Mucosa of rectum (tissue), 2 donors: ENCODE results near the gene NHLRC2.

ENCODE experiments used
- H3K27ac ChIP-seq, 2 donors: one replicate each; pipeline ENCODE4 v1.7.0; 2013; ENCODE audit warnings: inconsistent platforms in 2 of 2, low read depth in 2 of 2, low read length in 2 of 2
- H3K27me3 ChIP-seq, 2 donors: one replicate each; pipeline ENCODE4 v1.7.0; 2013; ENCODE audit warnings: low read length in 2 of 2; ENCODE audit not compliant: control insufficient read depth in 2 of 2, insufficient read depth in 2 of 2
- H3K36me3 ChIP-seq, 2 donors: one replicate each; pipeline ENCODE4 v1.7.0; 2013; ENCODE audit warnings: low read length in 2 of 2; ENCODE audit not compliant: control insufficient read depth in 2 of 2, insufficient read depth in 2 of 2
- H3K4me1 ChIP-seq, 2 donors: one replicate each; pipeline ENCODE4 v1.7.0; 2013; ENCODE audit warnings: low read length in 2 of 2, mild to moderate bottlenecking in 1 of 2; ENCODE audit not compliant: control insufficient read depth in 2 of 2, insufficient read depth in 2 of 2
- H3K4me3 ChIP-seq, 2 donors: one replicate each; pipeline ENCODE4 v1.7.0; 2013; ENCODE audit warnings: low read length in 2 of 2
- H3K9ac ChIP-seq, 2 donors: one replicate each; pipeline ENCODE4 v1.7.0; 2013; ENCODE audit warnings: low read length in 2 of 2, low read depth in 1 of 2, mild to moderate bottlenecking in 1 of 2
- H3K9me3 ChIP-seq, 2 donors: one replicate each; pipeline ENCODE4 v1.7.0; 2013; ENCODE audit warnings: low read length in 2 of 2; ENCODE audit not compliant: control insufficient read depth in 2 of 2
- donor health status: healthy.
- donor health status: Normal muscosa, but diverticular disease.

The NHLRC2 gene

DNA sequence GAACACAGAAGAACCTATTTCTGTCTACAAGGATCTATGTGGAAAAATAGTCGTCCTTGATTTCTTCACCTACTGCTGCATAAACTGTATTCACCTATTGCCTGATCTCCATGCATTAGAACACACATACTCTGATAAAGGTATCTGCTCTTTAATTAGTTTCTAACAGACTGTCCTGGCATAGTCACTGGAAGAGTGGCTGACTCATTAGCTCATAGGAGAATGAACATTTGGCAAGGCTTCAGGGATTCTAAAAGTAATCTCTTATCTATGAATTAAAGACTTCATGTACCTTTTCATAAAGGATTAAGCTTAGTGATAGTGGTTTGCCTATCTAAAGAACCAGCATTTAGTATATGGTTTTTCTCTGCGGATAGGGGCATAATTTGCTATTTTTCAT lies 4.1 kb downstream of the NHLRC2 start:
- Histone ChIP-seq H3K9ac (no peak overlapping the region), H3K27me3 (no peaks in the 10 kb centered on the region), H3K4me1 (peaks cover 8 to 10% of the 10 kb centered on the region in 2 donors), H3K4me3 (no peak overlapping the region), H3K27ac (no peak overlapping the region), H3K9me3 (no peaks in the 10 kb centered on the region), H3K36me3 (peaks cover 14 to 21% of the 10 kb centered on the region in 2 donors)

GRCh38 chr10:113859261-113859660 lies 4.8 kb downstream of the NHLRC2 start:
- no peak overlapping the region for H3K4me3 ChIP-seq
- H3K27ac ChIP-seq, result no peak overlapping the region
- H3K9me3 ChIP-seq, result no peaks in the 10 kb centered on the region
- H3K4me1 ChIP-seq, result peaks cover 7 to 10% of the 10 kb centered on the region in 2 donors
- no peak overlapping the region for H3K9ac ChIP-seq
- peaks cover 17 to 21% of the 10 kb centered on the region in 2 donors for H3K36me3 ChIP-seq
- no peaks in the 10 kb centered on the region for H3K27me3 ChIP-seq

- H3K27ac ChIP-seq, result no peak overlapping the region
- H3K4me3 ChIP-seq, result no peak overlapping the region
- H3K36me3 ChIP-seq, result peaks cover 9 to 10% of the 10 kb centered on the region in 2 donors
- no peaks in the 10 kb centered on the region for H3K27me3 ChIP-seq
- no peaks in the 10 kb centered on the region for H3K9me3 ChIP-seq
- no peak overlapping the region for H3K9ac ChIP-seq
- H3K4me1 ChIP-seq, result no peaks in the 10 kb centered on the region
Observed at GRCh38 chr10:113865901-113866300, 11.4 kb downstream of the NHLRC2 start.

GRCh38 chr10:113866551-113867394 lies 12.3 kb downstream of the NHLRC2 start:
- Histone ChIP-seq H3K27ac (no peak overlapping the region), H3K9me3 (no peaks in the 10 kb centered on the region), H3K4me1 (no peaks in the 10 kb centered on the region)

DNA sequence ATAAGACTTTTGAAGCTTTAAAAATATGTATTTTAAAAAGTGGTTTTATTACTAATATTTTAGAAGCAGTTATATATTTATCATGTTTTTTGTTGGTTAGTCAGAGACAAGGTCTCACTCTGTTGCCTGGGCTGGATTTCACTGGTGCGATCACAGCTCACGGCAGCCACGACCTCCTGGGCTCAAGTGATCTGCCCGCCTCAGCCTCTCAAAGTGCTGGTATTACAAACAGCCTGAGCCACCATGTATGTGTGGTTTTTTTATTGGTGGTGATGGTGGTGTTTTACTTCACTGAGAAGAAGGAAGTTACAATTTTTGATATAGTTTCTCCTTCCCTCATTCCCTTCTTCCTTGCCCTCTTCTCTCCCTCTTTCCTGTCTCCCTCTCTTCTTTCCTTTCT lies 13.4 kb downstream of the NHLRC2 start:
- Histone ChIP-seq H3K9ac (no peak overlapping the region), H3K9me3 (no peaks in the 10 kb centered on the region), H3K4me1 (no peaks in the 10 kb centered on the region), H3K27me3 (no peaks in the 10 kb centered on the region), H3K36me3 (peaks cover 3 to 8% of the 10 kb centered on the region in 2 donors), H3K27ac (no peak overlapping the region), H3K4me3 (no peak overlapping the region)

More at GRCh38 chr10:113866551-113867394, 12.3 kb downstream of the NHLRC2 start:
- Histone ChIP-seq H3K9ac (no peak overlapping the region), H3K36me3 (peaks cover 3 to 8% of the 10 kb centered on the region in 2 donors), H3K4me3 (no peak overlapping the region), H3K27me3 (no peaks in the 10 kb centered on the region)

- H3K27ac ChIP-seq, result no peak overlapping the region
- no peak overlapping the region for H3K9ac ChIP-seq
- H3K27me3 ChIP-seq, result no peaks in the 10 kb centered on the region
- peaks cover 3% of the 10 kb centered on the region in 2 donors for H3K36me3 ChIP-seq
- H3K4me1 ChIP-seq, result no peaks in the 10 kb centered on the region
- H3K9me3 ChIP-seq, result no peaks in the 10 kb centered on the region
- no peak overlapping the region for H3K4me3 ChIP-seq
Observed at GRCh38 chr10:113869789-113870188, 15.3 kb downstream of the NHLRC2 start.

DNA sequence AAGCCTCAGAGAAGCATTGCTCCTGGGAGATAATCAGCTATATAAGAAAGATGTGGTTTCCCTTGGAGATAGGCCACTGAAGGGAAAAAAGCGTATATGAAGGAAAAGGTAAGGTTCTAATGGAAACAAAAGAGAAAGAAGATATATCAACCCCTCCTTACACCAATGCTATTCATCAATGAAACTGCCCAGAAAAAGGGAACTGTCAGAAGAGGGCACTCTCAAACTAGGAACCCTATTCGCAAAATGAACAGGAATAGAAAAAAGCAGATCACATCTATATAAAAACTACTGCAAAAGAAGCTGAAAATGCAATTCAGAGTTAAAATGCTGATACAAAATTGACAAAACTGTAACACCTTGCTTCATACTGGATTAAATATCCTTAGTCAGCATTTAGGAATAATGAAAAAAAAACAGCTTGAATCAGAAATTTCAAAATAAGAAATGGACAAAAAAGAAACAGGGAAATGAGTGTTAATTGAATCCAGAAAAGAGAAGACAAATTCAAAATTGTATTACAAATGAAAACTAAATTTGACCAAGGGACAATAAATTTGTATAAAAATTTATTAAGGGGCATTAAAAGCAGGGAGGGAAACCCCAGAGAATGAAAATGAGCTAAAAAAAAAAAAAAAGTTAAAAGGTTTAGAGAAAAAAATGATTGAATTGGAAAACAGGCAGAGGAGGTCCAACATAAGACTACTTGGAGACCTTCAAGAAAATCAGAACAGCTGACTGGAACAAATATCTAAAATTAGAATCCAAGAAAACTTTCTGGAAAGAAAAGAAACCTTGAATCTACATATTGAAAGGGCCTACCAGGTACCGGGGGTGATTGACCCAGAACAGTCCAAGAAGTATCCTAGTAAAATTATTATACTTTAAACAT lies 17.9 kb downstream of the NHLRC2 start:
- Histone ChIP-seq H3K27ac (no peak overlapping the region), H3K27me3 (no peaks in the 10 kb centered on the region), H3K9ac (no peak overlapping the region), H3K36me3 (peaks cover 3 to 6% of the 10 kb centered on the region in 2 donors), H3K4me1 (no peaks in the 10 kb centered on the region), H3K9me3 (no peaks in the 10 kb centered on the region), H3K4me3 (no peak overlapping the region)

GRCh38 chr10:113875212-113875611 lies 20.8 kb downstream of the NHLRC2 start:
- Histone ChIP-seq H3K36me3 (peaks cover 3 to 8% of the 10 kb centered on the region in 2 donors), H3K4me1 (no peaks in the 10 kb centered on the region), H3K9me3 (no peaks in the 10 kb centered on the region), H3K27me3 (no peaks in the 10 kb centered on the region), H3K9ac (no peak overlapping the region), H3K4me3 (no peak overlapping the region), H3K27ac (no peak overlapping the region)

DNA sequence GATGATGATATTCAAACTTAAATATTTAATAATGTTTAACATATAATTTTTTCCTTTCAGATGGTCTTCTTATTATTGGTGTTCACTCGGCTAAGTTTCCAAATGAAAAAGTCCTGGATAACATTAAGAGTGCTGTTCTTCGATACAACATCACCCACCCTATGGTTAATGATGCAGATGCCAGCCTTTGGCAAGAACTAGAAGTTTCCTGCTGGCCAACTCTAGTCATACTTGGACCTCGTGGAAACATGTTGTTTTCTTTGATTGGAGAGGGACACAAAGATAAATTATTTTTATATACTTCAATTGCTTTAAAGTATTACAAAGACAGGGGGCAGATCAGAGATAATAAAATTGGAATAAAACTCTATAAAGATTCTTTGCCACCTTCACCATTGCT lies 22.0 kb downstream of the NHLRC2 start:
- Histone ChIP-seq H3K27ac (no peak overlapping the region), H3K4me1 (no peaks in the 10 kb centered on the region), H3K4me3 (no peak overlapping the region), H3K27me3 (no peaks in the 10 kb centered on the region), H3K9me3 (no peaks in the 10 kb centered on the region), H3K36me3 (peaks cover 3 to 8% of the 10 kb centered on the region in 2 donors), H3K9ac (no peak overlapping the region)

GRCh38 chr10:113879691-113880090 lies 25.2 kb downstream of the NHLRC2 start:
- peaks cover 3 to 8% of the 10 kb centered on the region in 2 donors for H3K36me3 ChIP-seq

More at GRCh38 chr10:113879691-113880090, 25.2 kb downstream of the NHLRC2 start:
- Histone ChIP-seq H3K27ac (no peak overlapping the region), H3K27me3 (no peaks in the 10 kb centered on the region), H3K4me3 (no peak overlapping the region), H3K4me1 (no peaks in the 10 kb centered on the region), H3K9me3 (no peaks in the 10 kb centered on the region), H3K9ac (no peak overlapping the region)
